ENCODE data around the gene CDK1. TPM values are rescaled to one million over a fixed set of nuclear protein-coding genes. Genes with fewer than 3 reads are reported as not detected.

CDK1 gene
- polyA plus RNA-seq, 1 experiment = 16.8 TPM

DNA sequence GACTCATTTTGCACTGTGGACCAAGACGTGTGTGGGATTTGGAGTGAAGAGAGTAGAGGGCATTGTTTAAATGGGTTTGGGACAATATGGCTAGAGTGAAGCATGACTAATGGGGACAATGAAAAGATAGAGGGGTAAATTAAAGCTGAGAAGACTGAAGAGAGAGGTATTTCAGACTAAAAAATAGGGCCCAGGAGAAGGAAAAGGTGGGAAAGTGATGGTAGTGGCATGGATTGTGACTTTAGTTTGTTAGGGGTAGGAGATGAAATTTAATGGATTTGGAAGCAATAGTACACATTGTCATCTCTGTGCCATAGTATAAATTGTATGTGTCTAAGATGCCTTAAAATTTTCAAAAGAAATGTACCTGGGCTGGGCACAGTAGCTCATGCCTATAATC lies 18.2 kb downstream of the CDK1 start:
- CTCF ChIA-PET = interaction anchor here (0.7 to 1.0 kb wide), 3 partner anchors 12 to 27 kb away, joined by 3 read pairs; no protein-coding TSS in a partner anchor
- POLR2A ChIA-PET = no interaction called here
- no peak for DNase-seq (ENCODE audit: low read depth)
- Histone ChIP-seq H3K27me3 (ENCODE audit: control insufficient read depth, insufficient read depth, low read length) (no peaks in the 10 kb centered on the region), H3K36me3 (ENCODE audit: control insufficient read depth, insufficient read depth, low read length) (no peaks in the 10 kb centered on the region), H3K4me3 (ENCODE audit: low read depth, low read length) (no peak overlapping the region)
- TF ChIP-seq CTCF (IDR thresholded peaks at IDR 0.05; ENCODE audit: insufficient read depth, low read depth, low read length) = no peak

DNA sequence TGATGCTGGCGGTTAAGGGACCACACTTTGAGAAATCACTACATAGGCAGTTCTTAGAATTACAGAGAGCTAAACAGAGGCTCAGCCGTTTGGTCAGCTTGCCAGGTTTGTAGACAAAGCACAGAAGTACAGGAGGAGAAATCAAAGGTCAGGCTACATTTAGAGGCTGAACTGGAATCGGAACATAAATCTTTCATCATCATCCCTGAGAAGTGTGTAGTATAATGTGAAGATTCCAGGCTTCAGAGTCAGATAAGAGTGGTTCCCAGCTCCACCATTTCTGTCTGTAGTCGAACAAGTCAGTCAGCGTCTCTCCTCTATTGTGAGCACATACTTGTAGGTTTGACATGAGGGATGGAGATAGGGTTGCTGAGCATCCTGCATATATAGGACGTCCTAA lies 18.9 kb downstream of the CDK1 start:
- no peak for DNase-seq (ENCODE audit: low read depth)
- POLR2A ChIA-PET = no interaction called here

GRCh38 chr10:60798031-60798430 lies 19.8 kb downstream of the CDK1 start:
- no peak for DNase-seq (ENCODE audit: low read depth)
- H3K4me3 ChIP-seq (ENCODE audit: low read depth, low read length) = no peak overlapping the region
- ChIA-PET POLR2A (no interaction called here), CTCF (interaction anchor here (1.0 kb wide), 1 partner anchor 353 kb away, joined by 3 read pairs; no protein-coding TSS in a partner anchor)
- no peak for TF ChIP-seq CTCF (IDR thresholded peaks at IDR 0.05; ENCODE audit: insufficient read depth, low read depth, low read length)
- no peaks in the 10 kb centered on the region for H3K36me3 ChIP-seq (ENCODE audit: control insufficient read depth, insufficient read depth, low read length)
- H3K27me3 ChIP-seq (ENCODE audit: control insufficient read depth, insufficient read depth, low read length) = no peaks in the 10 kb centered on the region

More for the DNA sequence above, 18.9 kb downstream of the CDK1 start:
- Histone ChIP-seq H3K27me3 (ENCODE audit: control insufficient read depth, insufficient read depth, low read length) (no peaks in the 10 kb centered on the region), H3K4me3 (ENCODE audit: low read depth, low read length) (no peak overlapping the region), H3K36me3 (ENCODE audit: control insufficient read depth, insufficient read depth, low read length) (no peaks in the 10 kb centered on the region)
- TF ChIP-seq CTCF (IDR thresholded peaks at IDR 0.05; ENCODE audit: insufficient read depth, low read depth, low read length) = no peak
- CTCF ChIA-PET = interaction anchor here (0.7 kb wide), 1 partner anchor 11 kb away, joined by 3 read pairs; no protein-coding TSS in a partner anchor

DNA sequence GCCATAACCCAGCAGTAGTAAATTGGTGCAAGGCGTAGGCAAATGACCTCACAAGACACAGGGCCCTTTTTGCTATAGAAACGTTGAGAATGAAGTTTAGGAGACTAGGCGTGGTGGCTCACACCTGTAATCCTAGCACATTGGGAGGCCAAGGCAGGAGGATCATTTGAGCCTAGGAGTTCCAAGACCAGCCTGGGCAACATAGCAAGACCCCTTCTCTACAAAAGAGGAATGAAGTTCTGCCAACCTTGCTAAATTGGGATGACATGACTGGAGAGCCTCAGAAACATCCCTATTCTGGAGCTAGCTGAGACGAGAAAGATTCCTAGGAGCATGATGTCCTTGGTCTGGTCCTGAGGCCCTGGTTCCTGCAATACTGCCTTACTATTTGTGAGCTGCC lies 20.6 kb downstream of the CDK1 start:
- DNase-seq (ENCODE audit: low read depth) = no peak
- H3K27me3 ChIP-seq (ENCODE audit: control insufficient read depth, insufficient read depth, low read length) = no peaks in the 10 kb centered on the region
- no peaks in the 10 kb centered on the region for H3K36me3 ChIP-seq (ENCODE audit: control insufficient read depth, insufficient read depth, low read length)
- POLR2A ChIA-PET = no interaction called here
- no peak for TF ChIP-seq CTCF (IDR thresholded peaks at IDR 0.05; ENCODE audit: insufficient read depth, low read depth, low read length)
- H3K4me3 ChIP-seq (ENCODE audit: low read depth, low read length) = no peak overlapping the region
- CTCF ChIA-PET = interaction anchor here (1.0 kb wide), 1 partner anchor 354 kb away, joined by 3 read pairs; no protein-coding TSS in a partner anchor

DNA sequence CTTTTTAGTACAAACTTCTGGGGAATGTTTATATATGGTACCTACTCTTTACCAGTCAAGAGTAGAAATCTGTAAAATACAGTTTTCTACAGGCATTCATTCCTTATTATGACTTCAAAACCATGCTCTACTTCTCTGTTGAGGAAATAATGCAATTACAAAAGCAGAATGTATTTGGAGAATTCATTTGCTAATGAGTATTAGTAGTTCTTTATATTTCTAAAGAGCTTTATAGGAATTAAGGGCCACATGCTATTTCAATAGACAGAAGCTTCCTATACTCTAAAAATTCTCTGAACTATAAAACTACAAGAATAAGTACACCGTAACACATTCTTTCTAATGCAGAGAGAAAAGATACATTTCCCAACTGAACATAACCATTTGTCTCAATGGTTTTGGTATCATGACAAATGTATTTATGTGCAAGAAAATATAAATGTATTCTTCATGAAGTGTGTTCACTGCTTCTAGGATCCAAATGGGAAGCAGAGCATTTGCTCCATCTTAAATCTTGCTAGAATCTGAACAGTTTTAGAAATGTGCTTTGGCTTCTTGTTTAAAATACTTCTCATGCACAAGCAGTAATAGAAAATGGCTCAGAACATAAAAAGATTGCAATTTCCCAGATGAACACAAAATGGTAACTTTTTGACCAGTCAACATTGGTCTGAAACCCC lies 21.8 kb downstream of the CDK1 start:
- CTCF ChIA-PET = no interaction called here
- no peak for DNase-seq (ENCODE audit: low read depth)
- TF ChIP-seq CTCF (IDR thresholded peaks at IDR 0.05; ENCODE audit: insufficient read depth, low read depth, low read length) = no peak
- POLR2A ChIA-PET = no interaction called here
- no peak overlapping the region for H3K4me3 ChIP-seq (ENCODE audit: low read depth, low read length)
- H3K36me3 ChIP-seq (ENCODE audit: control insufficient read depth, insufficient read depth, low read length) = no peaks in the 10 kb centered on the region
- no peaks in the 10 kb centered on the region for H3K27me3 ChIP-seq (ENCODE audit: control insufficient read depth, insufficient read depth, low read length)
